Measurements from ENCODE around the gene TEX19. TPM values are rescaled to one million over a fixed set of nuclear protein-coding genes. Genes with fewer than 3 reads are reported as not detected.

Gene TEX19
- total and polyA plus RNA-seq, 4 donors = 0.03 TPM; not detected in 3

DNA sequence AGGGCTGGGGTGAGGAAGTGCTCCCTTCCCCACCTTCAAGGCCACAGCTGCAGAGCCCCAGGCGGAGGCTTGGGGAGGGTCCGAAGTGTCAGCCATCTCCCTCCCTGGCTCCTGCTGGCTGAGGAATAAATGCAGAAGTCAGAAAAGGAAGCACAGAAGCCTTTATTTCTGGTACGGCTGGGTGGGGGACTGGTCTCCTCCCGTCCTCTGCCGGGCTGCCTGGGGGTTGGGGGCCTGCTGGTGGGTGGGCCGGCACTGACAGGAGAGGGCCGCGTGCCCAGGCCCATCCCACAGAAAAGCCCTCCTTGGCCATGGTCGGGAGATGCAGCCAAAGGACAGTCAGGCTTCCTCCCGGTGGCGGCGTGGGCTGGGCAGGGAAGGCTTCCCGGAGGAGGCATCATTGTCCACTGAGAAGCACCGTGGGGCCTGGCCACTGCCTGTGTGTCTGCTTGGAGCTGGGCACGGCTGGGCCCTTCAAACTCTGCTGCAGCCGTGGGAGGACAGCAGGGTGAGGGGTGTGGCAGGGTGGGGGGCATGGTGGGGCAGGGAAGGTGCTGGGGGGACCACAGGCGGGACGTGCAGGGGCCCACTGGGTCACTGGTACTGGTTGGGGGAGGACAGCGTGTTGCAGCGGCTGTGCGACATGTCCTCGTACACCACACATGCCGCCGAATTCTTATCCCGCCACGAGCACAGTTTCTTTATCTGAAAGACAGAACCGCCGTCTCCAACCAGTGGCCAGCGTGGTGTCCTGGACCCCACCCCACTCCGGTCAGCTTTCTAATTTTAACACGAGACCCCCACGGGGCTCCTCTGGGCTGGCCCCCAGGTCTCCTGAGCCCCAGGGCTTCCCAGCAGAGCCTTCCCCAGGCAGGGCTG is 44.1 kb upstream of the TEX19 start:
- peaks cover 0 to 15% (median 2%) of the 10 kb centered on the region in 3 donors for H3K27me3 ChIP-seq (ENCODE audit: control insufficient read depth in 3 of 3, insufficient read depth in 3 of 3, low read length in 2 of 3)
- no peaks in the 10 kb centered on the region for H3K9me3 ChIP-seq (ENCODE audit: control insufficient read depth in 4 of 4, insufficient read depth in 3 of 4, low read length in 3 of 4)
- DNase-seq (no peak), ATAC-seq (ENCODE audit: insufficient read depth, low FRiP score) (no peak)
- 42 to 48% methylated on average over 31 to 32 of the region's 32 CpGs for WGBS, 2 donors
- no peak overlapping the region for H3K4me3 ChIP-seq
- H3K36me3 ChIP-seq (ENCODE audit: control insufficient read depth in 4 of 4, insufficient read depth in 4 of 4, low read length in 4 of 4) = no peaks in the 10 kb centered on the region
- TF ChIP-seq, protein P1, sequence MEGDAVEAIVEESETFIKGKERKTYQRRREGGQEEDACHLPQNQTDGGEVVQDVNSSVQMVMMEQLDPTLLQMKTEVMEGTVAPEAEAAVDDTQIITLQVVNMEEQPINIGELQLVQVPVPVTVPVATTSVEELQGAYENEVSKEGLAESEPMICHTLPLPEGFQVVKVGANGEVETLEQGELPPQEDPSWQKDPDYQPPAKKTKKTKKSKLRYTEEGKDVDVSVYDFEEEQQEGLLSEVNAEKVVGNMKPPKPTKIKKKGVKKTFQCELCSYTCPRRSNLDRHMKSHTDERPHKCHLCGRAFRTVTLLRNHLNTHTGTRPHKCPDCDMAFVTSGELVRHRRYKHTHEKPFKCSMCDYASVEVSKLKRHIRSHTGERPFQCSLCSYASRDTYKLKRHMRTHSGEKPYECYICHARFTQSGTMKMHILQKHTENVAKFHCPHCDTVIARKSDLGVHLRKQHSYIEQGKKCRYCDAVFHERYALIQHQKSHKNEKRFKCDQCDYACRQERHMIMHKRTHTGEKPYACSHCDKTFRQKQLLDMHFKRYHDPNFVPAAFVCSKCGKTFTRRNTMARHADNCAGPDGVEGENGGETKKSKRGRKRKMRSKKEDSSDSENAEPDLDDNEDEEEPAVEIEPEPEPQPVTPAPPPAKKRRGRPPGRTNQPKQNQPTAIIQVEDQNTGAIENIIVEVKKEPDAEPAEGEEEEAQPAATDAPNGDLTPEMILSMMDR (IDR thresholded peaks at IDR 0.05; ENCODE audit: control extremely low read depth, extremely low read depth) = no peak
- no peak overlapping the region for H3K27ac ChIP-seq (ENCODE audit: low read depth in 1 of 2, low read length in 1 of 2)
- H3K9ac ChIP-seq (ENCODE audit: insufficient read depth in 1 of 2, low read length in 2 of 2) = no peak overlapping the region
- peaks cover 0 to 7% (median 3%) of the 10 kb centered on the region in 5 donors for H3K4me1 ChIP-seq (ENCODE audit: control insufficient read depth in 5 of 5, insufficient read depth in 5 of 5, low read length in 5 of 5)

DNA sequence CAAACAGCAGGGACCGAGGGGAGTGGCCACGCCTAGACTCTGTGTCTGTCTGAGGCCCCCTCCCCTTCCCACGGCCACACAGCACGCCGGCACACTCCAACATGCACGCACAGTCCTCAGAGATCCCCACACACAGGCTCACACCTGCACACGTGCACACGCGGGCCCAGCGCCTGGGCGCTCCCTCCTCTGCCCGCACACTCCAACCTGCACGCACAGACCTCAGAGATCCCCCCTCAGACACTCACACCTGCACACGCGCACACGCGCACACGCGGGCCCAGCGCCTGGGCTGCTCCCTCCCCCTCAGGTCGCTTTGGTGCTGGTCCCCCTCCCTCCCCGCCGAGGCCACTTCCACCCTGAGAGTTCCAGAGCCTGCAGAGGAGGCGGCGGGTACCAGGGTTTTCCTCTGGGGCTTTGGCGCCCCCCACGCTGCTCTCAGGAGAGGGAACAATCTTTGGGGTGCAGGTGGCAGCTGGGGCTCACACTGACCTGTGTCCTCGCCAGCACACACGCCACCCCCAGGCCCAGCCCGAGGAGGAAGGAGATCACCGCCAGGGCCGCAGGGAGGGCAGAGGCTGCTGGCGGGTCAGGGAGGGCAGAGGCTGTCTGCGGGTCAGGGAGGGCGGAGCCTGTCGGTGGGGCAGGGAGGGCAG is 43.2 kb upstream of the TEX19 start:
- no peaks in the 10 kb centered on the region for H3K36me3 ChIP-seq (ENCODE audit: control insufficient read depth in 4 of 4, insufficient read depth in 4 of 4, low read length in 4 of 4)
- no peak overlapping the region for H3K27ac ChIP-seq (ENCODE audit: low read depth in 1 of 2, low read length in 1 of 2)
- DNase-seq = no peak
- H3K4me1 ChIP-seq (ENCODE audit: control insufficient read depth in 5 of 5, insufficient read depth in 5 of 5, low read length in 5 of 5) = peaks cover 0 to 7% (median 3%) of the 10 kb centered on the region in 5 donors
- peaks cover 0 to 15% (median 2%) of the 10 kb centered on the region in 3 donors for H3K27me3 ChIP-seq (ENCODE audit: control insufficient read depth in 3 of 3, insufficient read depth in 3 of 3, low read length in 2 of 3)
- no peaks in the 10 kb centered on the region for H3K9me3 ChIP-seq (ENCODE audit: control insufficient read depth in 4 of 4, insufficient read depth in 3 of 4, low read length in 3 of 4)
- ATAC-seq (ENCODE audit: insufficient read depth, low FRiP score) = no peak
- H3K9ac ChIP-seq (ENCODE audit: insufficient read depth in 1 of 2, low read length in 2 of 2) = no peak overlapping the region
- WGBS, 2 donors = 11 to 12% methylated on average over 31 to 36 of the region's 36 CpGs
- TF ChIP-seq, protein P1 (IDR thresholded peaks at IDR 0.05; ENCODE audit: control extremely low read depth, extremely low read depth) = no peak
- no peak overlapping the region for H3K4me3 ChIP-seq

- H3K9ac ChIP-seq (ENCODE audit: insufficient read depth in 1 of 2, low read length in 2 of 2) = no peak overlapping the region
- peaks cover 0 to 18% (median 0%) of the 10 kb centered on the region in 3 donors for H3K27me3 ChIP-seq (ENCODE audit: control insufficient read depth in 3 of 3, insufficient read depth in 3 of 3, low read length in 2 of 3)
- no peak for ATAC-seq (ENCODE audit: insufficient read depth, low FRiP score)
- peaks cover 0 to 2% (median 0%) of the 10 kb centered on the region in 4 donors for H3K36me3 ChIP-seq (ENCODE audit: control insufficient read depth in 4 of 4, insufficient read depth in 4 of 4, low read length in 4 of 4)
- no peak overlapping the region for H3K4me3 ChIP-seq
- TF ChIP-seq, protein P1 (IDR thresholded peaks at IDR 0.05; ENCODE audit: control extremely low read depth, extremely low read depth) = no peak
- 74 to 86% methylated on average over 29 of the region's 29 CpGs for WGBS, 2 donors
- H3K4me1 ChIP-seq (ENCODE audit: control insufficient read depth in 5 of 5, insufficient read depth in 5 of 5, low read length in 5 of 5) = peaks cover 0 to 7% (median 3%) of the 10 kb centered on the region in 5 donors
- H3K9me3 ChIP-seq (ENCODE audit: control insufficient read depth in 4 of 4, insufficient read depth in 3 of 4, low read length in 3 of 4) = no peaks in the 10 kb centered on the region
- H3K27ac ChIP-seq (ENCODE audit: low read depth in 1 of 2, low read length in 1 of 2) = no peak overlapping the region
- no peak for DNase-seq
Measured at GRCh38 chr17:82316651-82317393, 42.2 kb upstream of the TEX19 start.

Measured in lung (tissue), 12 donors.